H1 (cell line): Measurements from ENCODE around the gene NUAK1.

Experiments used
- ASH2L ChIP-seq: fragments of 200-600, 300-600 bp; sonication (generic); IDR thresholded peaks from one replicate; pipeline ENCODE4 v1.7.1; 2017; ENCODE audit warnings: low read length
- ATF3 ChIP-seq: IDR thresholded peaks from 2 replicates; pipeline ENCODE4 v1.6.1; 2011; ENCODE audit warnings: low read depth, mild to moderate bottlenecking, low read length; ENCODE audit not compliant: insufficient read depth
- CHD1 ChIP-seq: IDR thresholded peaks from 2 replicates; pipeline ENCODE4 v1.6.1; 2012; ENCODE audit warnings: low read depth, low read length, improper control_type of control experiment
- CHD2 ChIP-seq: IDR thresholded peaks from 2 replicates; pipeline ENCODE4 v1.6.1; 2012; ENCODE audit warnings: low read length, improper control_type of control experiment
- EP300 ChIP-seq, 2 experiments: IDR thresholded peaks; 1 replicate in 1 of 2; 2 replicates in 1 of 2; pipeline ENCODE4 v1.6.1; 2011 to 2012; ENCODE audit warnings: low read depth in 2 of 2, low read length in 2 of 2, mild to moderate bottlenecking in 2 of 2, borderline replicate concordance in 1 of 2, inconsistent platforms in 1 of 2, moderate library complexity in 1 of 2
- FOSL1 ChIP-seq: IDR thresholded peaks from 2 replicates; pipeline ENCODE4 v1.6.1; 2011; ENCODE audit warnings: mild to moderate bottlenecking, low read depth, low read length, moderate library complexity; ENCODE audit not compliant: insufficient read depth
- JUND ChIP-seq: IDR thresholded peaks from 2 replicates; pipeline ENCODE4 v1.6.1; 2011; ENCODE audit warnings: mild to moderate bottlenecking, improper control_type of control experiment, low read length
- MAX ChIP-seq: IDR thresholded peaks from 2 replicates; pipeline ENCODE4 v1.6.1; 2012; ENCODE audit warnings: inconsistent platforms
- POLR2A ChIP-seq, 2 experiments: IDR thresholded peaks; 1 replicate in 1 of 2; 2 replicates in 1 of 2; pipeline ENCODE4 v1.6.1; 2011; ENCODE audit warnings: low read depth in 2 of 2, low read length in 2 of 2, mild to moderate bottlenecking in 2 of 2; ENCODE audit errors: control extremely low read depth in 1 of 2
- POLR2AphosphoS5 ChIP-seq: IDR thresholded peaks from 2 replicates; pipeline ENCODE4 v1.6.1; 2011; ENCODE audit warnings: low read depth, low read length
- RBBP5 ChIP-seq: IDR thresholded peaks from 2 replicates; pipeline ENCODE4 v1.7.1; 2012; ENCODE audit warnings: low read depth, mild to moderate bottlenecking, inconsistent platforms, low read length, moderate library complexity, borderline replicate concordance
- SUZ12 ChIP-seq: fragments of 200-600 bp; sonication (generic); IDR thresholded peaks from 2 replicates; pipeline ENCODE4 v1.6.1; 2012; ENCODE audit warnings: mild to moderate bottlenecking, inconsistent platforms, low read length, moderate library complexity, mixed read lengths
- YY1 ChIP-seq: IDR thresholded peaks from 2 replicates; pipeline ENCODE4 v1.6.1; 2011; ENCODE audit warnings: low read depth, mild to moderate bottlenecking, low read length
- TF ChIP-seq, protein P1 (sequence below), 3 experiments: IDR thresholded peaks; 1 replicate in 2 of 3; 2 replicates in 1 of 3; pipeline versions ENCODE4 v1.5.1 to v1.6.1; 2011; ENCODE audit warnings: low read length in 3 of 3, mild to moderate bottlenecking in 3 of 3, inconsistent platforms in 2 of 3, low read depth in 1 of 3, moderate library complexity in 1 of 3; ENCODE audit not compliant: insufficient read depth in 1 of 3; ENCODE audit errors: control extremely low read depth in 1 of 3

DNA sequence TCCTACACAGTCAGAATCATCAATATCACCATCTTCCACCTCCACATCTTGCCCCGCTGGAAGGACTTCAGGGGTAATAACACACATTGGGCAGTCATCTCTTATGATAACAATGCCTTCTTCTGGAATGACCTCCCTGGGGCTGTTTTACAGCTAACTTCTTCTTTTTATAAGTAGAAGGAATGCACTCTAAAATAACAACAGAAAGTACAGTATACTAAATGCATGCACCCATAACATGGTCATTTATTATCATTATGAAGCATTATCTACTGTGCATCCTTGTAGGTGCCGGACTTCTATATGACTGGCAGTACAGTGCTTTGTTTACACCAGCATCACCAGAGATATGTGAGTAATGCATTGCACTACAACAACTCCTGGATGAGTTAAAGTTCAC lies 19.0 kb upstream of the NUAK1 start:
- no peak for TF ChIP-seq JUND
- no peak for TF ChIP-seq POLR2AphosphoS5
- TF ChIP-seq YY1 = no peak
- TF ChIP-seq POLR2A (IDR thresholded peaks at IDR 0.05; ENCODE audit: control extremely low read depth in 1 of 2, low read depth in 2 of 2, low read length in 2 of 2) = no peak
- TF ChIP-seq, protein P1, sequence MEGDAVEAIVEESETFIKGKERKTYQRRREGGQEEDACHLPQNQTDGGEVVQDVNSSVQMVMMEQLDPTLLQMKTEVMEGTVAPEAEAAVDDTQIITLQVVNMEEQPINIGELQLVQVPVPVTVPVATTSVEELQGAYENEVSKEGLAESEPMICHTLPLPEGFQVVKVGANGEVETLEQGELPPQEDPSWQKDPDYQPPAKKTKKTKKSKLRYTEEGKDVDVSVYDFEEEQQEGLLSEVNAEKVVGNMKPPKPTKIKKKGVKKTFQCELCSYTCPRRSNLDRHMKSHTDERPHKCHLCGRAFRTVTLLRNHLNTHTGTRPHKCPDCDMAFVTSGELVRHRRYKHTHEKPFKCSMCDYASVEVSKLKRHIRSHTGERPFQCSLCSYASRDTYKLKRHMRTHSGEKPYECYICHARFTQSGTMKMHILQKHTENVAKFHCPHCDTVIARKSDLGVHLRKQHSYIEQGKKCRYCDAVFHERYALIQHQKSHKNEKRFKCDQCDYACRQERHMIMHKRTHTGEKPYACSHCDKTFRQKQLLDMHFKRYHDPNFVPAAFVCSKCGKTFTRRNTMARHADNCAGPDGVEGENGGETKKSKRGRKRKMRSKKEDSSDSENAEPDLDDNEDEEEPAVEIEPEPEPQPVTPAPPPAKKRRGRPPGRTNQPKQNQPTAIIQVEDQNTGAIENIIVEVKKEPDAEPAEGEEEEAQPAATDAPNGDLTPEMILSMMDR (IDR thresholded peaks at IDR 0.05; ENCODE audit: control extremely low read depth in 1 of 3, insufficient read depth in 1 of 3, low read depth in 1 of 3, low read length in 3 of 3) = no peak
- no peak for TF ChIP-seq ASH2L
- no peak for TF ChIP-seq RBBP5
- no peak for TF ChIP-seq MAX
- no peak for TF ChIP-seq ATF3
- no peak for TF ChIP-seq EP300 (IDR thresholded peaks at IDR 0.05; ENCODE audit: borderline replicate concordance in 1 of 2, low read depth in 2 of 2, low read length in 2 of 2)
- no peak for TF ChIP-seq SUZ12
- TF ChIP-seq CHD2 = no peak
- no peak for TF ChIP-seq CHD1
- no peak for TF ChIP-seq FOSL1
